Measurements from ENCODE around the gene APBB2. TPM values are rescaled to one million over a fixed set of nuclear protein-coding genes. Genes with fewer than 3 reads are reported as not detected.

Gene APBB2
- total RNA-seq, 1 experiment from 2014 or later: 46.0 TPM

DNA sequence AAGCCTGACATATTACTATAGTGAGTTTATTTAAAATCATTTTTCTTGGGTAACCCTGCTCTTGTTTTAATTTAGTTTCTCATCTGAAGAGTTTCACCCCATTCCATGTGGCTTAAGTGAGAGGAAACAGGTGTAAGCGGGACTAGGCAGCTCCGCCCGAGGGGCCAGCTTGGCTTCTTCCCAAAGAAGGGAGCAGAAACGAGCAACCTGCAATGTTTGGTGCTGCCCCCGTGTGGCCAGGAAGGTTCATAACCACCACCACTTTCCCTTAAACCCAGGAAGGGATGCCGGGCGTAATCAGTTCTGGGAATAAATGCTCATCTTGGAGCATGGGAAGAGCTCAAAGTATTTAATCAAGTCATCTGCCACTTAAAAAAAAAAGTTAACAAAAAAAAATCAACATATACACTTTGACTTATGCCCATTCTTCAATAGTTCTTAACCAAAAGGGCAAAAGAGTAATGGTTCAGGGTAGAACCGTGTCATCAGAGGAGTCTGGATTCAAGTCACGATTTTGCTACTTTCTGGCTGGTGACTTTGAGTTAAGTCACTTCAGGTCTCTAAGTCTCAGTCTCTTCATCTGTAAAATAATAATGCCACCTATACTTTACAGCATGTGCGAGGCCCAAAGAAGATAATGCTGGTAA, 316.7 kb downstream of the APBB2 start:
- intact Hi-C loops (cut with micrococcal nuclease; ENCODE audit: unreplicated experiment): loop anchor here (1.0 kb wide), 1 partner anchor 160 kb away; no protein-coding TSS in a partner anchor
- H3K27me3 ChIP-seq (ENCODE audit: insufficient read depth, low read depth): no peaks in the 10 kb centered on the region
- POLR2A ChIA-PET (ENCODE audit: unreplicated experiment): no interaction called here
- H2AFZ ChIP-seq: peak overlapping the region; percentile 77
- peak overlapping the region; percentile 64 for H3K4me3 ChIP-seq
- H3K9me2 ChIP-seq (ENCODE audit: insufficient read depth): no peaks in the 10 kb centered on the region
- TF ChIP-seq, protein P1, sequence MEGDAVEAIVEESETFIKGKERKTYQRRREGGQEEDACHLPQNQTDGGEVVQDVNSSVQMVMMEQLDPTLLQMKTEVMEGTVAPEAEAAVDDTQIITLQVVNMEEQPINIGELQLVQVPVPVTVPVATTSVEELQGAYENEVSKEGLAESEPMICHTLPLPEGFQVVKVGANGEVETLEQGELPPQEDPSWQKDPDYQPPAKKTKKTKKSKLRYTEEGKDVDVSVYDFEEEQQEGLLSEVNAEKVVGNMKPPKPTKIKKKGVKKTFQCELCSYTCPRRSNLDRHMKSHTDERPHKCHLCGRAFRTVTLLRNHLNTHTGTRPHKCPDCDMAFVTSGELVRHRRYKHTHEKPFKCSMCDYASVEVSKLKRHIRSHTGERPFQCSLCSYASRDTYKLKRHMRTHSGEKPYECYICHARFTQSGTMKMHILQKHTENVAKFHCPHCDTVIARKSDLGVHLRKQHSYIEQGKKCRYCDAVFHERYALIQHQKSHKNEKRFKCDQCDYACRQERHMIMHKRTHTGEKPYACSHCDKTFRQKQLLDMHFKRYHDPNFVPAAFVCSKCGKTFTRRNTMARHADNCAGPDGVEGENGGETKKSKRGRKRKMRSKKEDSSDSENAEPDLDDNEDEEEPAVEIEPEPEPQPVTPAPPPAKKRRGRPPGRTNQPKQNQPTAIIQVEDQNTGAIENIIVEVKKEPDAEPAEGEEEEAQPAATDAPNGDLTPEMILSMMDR (conservative IDR thresholded peaks at IDR 0.05): peak; percentile 90
- no peak for TF ChIP-seq EZH2 (IDR thresholded peaks at IDR 0.05; ENCODE audit: low read depth)
- no peaks in the 10 kb centered on the region for H3K36me3 ChIP-seq (ENCODE audit: low read depth)
- CTCF ChIA-PET: interaction anchor here (0.6 to 1.7 kb wide), 7 partner anchors 10 to 893 kb away, joined by 3 to 6 read pairs (median 4); no protein-coding TSS in a partner anchor
- H4K20me1 ChIP-seq (ENCODE audit: insufficient read depth): no peaks in the 10 kb centered on the region
- H3K79me2 ChIP-seq (ENCODE audit: low read depth): no peaks in the 10 kb centered on the region
- BruUV-seq (replicated peaks): no TSS peak
- DNase-seq: peak; percentile 66 to 69
- H3K4me1 ChIP-seq (replicated peaks; ENCODE audit: insufficient read depth): no peaks in the 10 kb centered on the region
- peak overlapping the region; percentile 85 for H3K4me2 ChIP-seq
- H3K27ac ChIP-seq: no peak overlapping the region
- H3F3A ChIP-seq (ENCODE audit: insufficient read depth, low read depth): no peaks in the 10 kb centered on the region
- H3K9me3 ChIP-seq (ENCODE audit: insufficient read depth, low read depth): no peaks in the 10 kb centered on the region

DNA sequence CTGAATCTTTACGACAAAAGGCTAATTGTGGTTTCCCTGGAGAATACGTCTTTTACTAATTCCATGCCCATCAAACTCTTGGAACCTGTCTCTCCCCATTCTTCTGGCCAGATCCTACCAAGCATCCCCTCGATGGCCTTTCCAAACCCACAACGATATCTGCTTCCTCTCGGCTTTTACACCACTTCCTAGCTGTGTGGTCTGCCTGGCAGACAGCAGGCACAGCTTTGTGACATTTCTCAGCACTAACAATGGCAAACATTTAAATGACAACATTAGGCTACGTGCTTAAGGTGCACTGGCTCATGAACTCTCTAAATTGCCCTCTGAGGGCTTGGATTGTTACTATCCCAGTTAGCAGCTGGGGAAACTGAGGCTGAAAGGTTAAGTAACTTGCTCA, 323.6 kb downstream of the APBB2 start:
- DNase-seq: no peak
- POLR2A ChIA-PET (ENCODE audit: unreplicated experiment): no interaction called here

DNA sequence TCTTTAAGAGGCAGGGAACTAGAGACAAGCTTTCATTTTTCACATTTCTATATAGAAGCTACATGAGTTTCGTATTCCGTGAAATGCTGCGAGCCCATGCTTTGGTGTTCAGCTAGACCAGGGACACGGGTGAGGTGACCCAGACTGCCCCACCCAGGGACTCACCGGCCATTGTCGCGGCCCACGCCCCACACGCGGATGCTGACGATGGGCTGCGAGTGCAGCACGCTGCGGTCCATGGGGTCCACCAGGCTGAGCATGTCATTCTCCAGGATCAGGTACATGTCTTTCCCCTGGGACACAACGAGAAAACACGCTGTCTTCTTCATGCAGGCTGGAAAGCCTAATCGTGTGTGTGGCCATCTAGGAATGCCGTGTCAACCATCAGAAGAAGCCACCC, 324.1 kb downstream of the APBB2 start:
- TF ChIP-seq, protein P1 (conservative IDR thresholded peaks at IDR 0.05): no peak
- TF ChIP-seq EZH2 (IDR thresholded peaks at IDR 0.05; ENCODE audit: low read depth): no peak
- no peaks in the 10 kb centered on the region for H3K9me2 ChIP-seq (ENCODE audit: insufficient read depth)

More for the DNA sequence above, 323.6 kb downstream of the APBB2 start:
- Histone ChIP-seq H3K79me2 (ENCODE audit: low read depth) (no peaks in the 10 kb centered on the region), H3K9me2 (ENCODE audit: insufficient read depth) (no peaks in the 10 kb centered on the region), H2AFZ (no peak overlapping the region), H3K4me1 (replicated peaks; ENCODE audit: insufficient read depth) (no peaks in the 10 kb centered on the region), H3K9me3 (ENCODE audit: insufficient read depth, low read depth) (no peaks in the 10 kb centered on the region), H3K4me2 (no peak overlapping the region), H4K20me1 (ENCODE audit: insufficient read depth) (no peaks in the 10 kb centered on the region), H3K4me3 (no peak overlapping the region), H3F3A (ENCODE audit: insufficient read depth, low read depth) (no peaks in the 10 kb centered on the region), H3K36me3 (ENCODE audit: low read depth) (no peaks in the 10 kb centered on the region), H3K27me3 (ENCODE audit: insufficient read depth, low read depth) (no peaks in the 10 kb centered on the region), H3K27ac (no peak overlapping the region)
- no TSS peak for BruUV-seq (replicated peaks)
- CTCF ChIA-PET: no interaction called here
- intact Hi-C loops (cut with micrococcal nuclease; ENCODE audit: unreplicated experiment): no loop called here
- no peak for TF ChIP-seq EZH2 (IDR thresholded peaks at IDR 0.05; ENCODE audit: low read depth)
- TF ChIP-seq, protein P1 (conservative IDR thresholded peaks at IDR 0.05): no peak

More for the DNA sequence above, 324.1 kb downstream of the APBB2 start:
- intact Hi-C loops (cut with micrococcal nuclease; ENCODE audit: unreplicated experiment): no loop called here
- Histone ChIP-seq H3K27me3 (ENCODE audit: insufficient read depth, low read depth) (no peaks in the 10 kb centered on the region), H3K4me3 (no peak overlapping the region), H3K4me1 (replicated peaks; ENCODE audit: insufficient read depth) (no peaks in the 10 kb centered on the region), H3K36me3 (ENCODE audit: low read depth) (no peaks in the 10 kb centered on the region), H4K20me1 (ENCODE audit: insufficient read depth) (no peaks in the 10 kb centered on the region), H3F3A (ENCODE audit: insufficient read depth, low read depth) (no peaks in the 10 kb centered on the region), H3K79me2 (ENCODE audit: low read depth) (no peaks in the 10 kb centered on the region), H3K9me3 (ENCODE audit: insufficient read depth, low read depth) (no peaks in the 10 kb centered on the region), H3K4me2 (no peak overlapping the region), H2AFZ (no peak overlapping the region), H3K27ac (no peak overlapping the region)
- no peak for DNase-seq
- POLR2A ChIA-PET (ENCODE audit: unreplicated experiment): no interaction called here
- CTCF ChIA-PET: no interaction called here
- no TSS peak for BruUV-seq (replicated peaks)
